Measurements from ENCODE around the gene EGR1. TPM values are rescaled to one million over a fixed set of nuclear protein-coding genes. Genes with fewer than 3 reads are reported as not detected.

Gene EGR1
- total and polyA plus RNA-seq, 4 experiments from 2014 or later, result 1.1 to 1.4 (median 1.1) TPM; not detected in 1

GRCh38 chr5:138488481-138488945 lies 23.2 kb downstream of the EGR1 start:
- Histone ChIP-seq H3K27me3 (ENCODE audit: insufficient read depth, low read length) (peaks cover 8% of the 10 kb centered on the region), H3K9me3 (ENCODE audit: control insufficient read depth in 1 of 2, low read length in 2 of 2) (no peaks in the 10 kb centered on the region), H3K4me1 (ENCODE audit: insufficient read depth, low read length) (peaks cover 24% of the 10 kb centered on the region), H3K27ac (ENCODE audit: low read depth, low read length) (no peak overlapping the region), H3K4me3 (ENCODE audit: low read length in 2 of 2) (no peak overlapping the region), H3K36me3 (ENCODE audit: insufficient read depth, low read length) (no peaks in the 10 kb centered on the region)
- DNase-seq, result no peak
- CTCF ChIA-PET (ENCODE audit: partially characterized antibody), result no interaction called here
- Mint-ChIP-seq H3K27me3 (peaks cover 4 to 9% of the 10 kb centered on the region in 2 donors), H3K27ac (no peak overlapping the region), H3K4me1 (peaks cover 7 to 19% (median 12%) of the 10 kb centered on the region in 4 donors), H3K4me3 (no peak overlapping the region), H3K36me3 (no peaks in the 10 kb centered on the region), H3K9me3 (no peaks in the 10 kb centered on the region)
- intact Hi-C loops (cut with micrococcal nuclease), result no loop called here
- POLR2A ChIA-PET (ENCODE audit: partially characterized antibody), result no interaction called here

GRCh38 chr5:138489683-138490061 lies 24.4 kb downstream of the EGR1 start:
- intact Hi-C loops (cut with micrococcal nuclease), result loop anchor here (10.0 kb wide), 1 partner anchor 135 kb away; the partner anchor contains the start of gene KDM3B
- no peak overlapping the region for H3K4me3 Mint-ChIP-seq
- no peaks in the 10 kb centered on the region for H3K9me3 Mint-ChIP-seq

GRCh38 chr5:138490648-138491283 lies 25.5 kb downstream of the EGR1 start:
- intact Hi-C loops (cut with micrococcal nuclease), result loop anchor here (10.0 kb wide), 1 partner anchor 136 kb away; the partner anchor contains the start of gene KDM3B
- POLR2A ChIA-PET (ENCODE audit: partially characterized antibody), result interaction anchor here (1.5 kb wide), 1 partner anchor 25 kb away, joined by 11 read pairs; the partner anchor contains the start of gene EGR1
- CTCF ChIA-PET (ENCODE audit: partially characterized antibody), result interaction anchor here (1.6 to 2.6 kb wide), 2 partner anchors 9 to 26 kb away, joined by 5 to 13 read pairs; partner anchors contain the start of gene EGR1

More at GRCh38 chr5:138489683-138490061, 24.4 kb downstream of the EGR1 start:
- Histone ChIP-seq H3K36me3 (ENCODE audit: insufficient read depth, low read length) (no peaks in the 10 kb centered on the region), H3K9me3 (ENCODE audit: control insufficient read depth in 1 of 2, low read length in 2 of 2) (no peaks in the 10 kb centered on the region), H3K4me1 (ENCODE audit: insufficient read depth, low read length) (peaks cover 24% of the 10 kb centered on the region), H3K27ac (ENCODE audit: low read depth, low read length) (no peak overlapping the region), H3K4me3 (ENCODE audit: low read length in 2 of 2) (no peak overlapping the region), H3K27me3 (ENCODE audit: insufficient read depth, low read length) (peaks cover 8% of the 10 kb centered on the region)
- H3K27me3 Mint-ChIP-seq, result peaks cover 6 to 11% of the 10 kb centered on the region in 2 donors
- H3K36me3 Mint-ChIP-seq, result no peaks in the 10 kb centered on the region
- DNase-seq, result no peak
- peaks cover 7 to 21% (median 12%) of the 10 kb centered on the region in 4 donors for H3K4me1 Mint-ChIP-seq
- POLR2A ChIA-PET (ENCODE audit: partially characterized antibody), result interaction anchor here (1.5 kb wide), 1 partner anchor 24 kb away, joined by 11 read pairs; the partner anchor contains the start of gene EGR1
- CTCF ChIA-PET (ENCODE audit: partially characterized antibody), result interaction anchor here (1.1 to 2.6 kb wide), 3 partner anchors 10 to 40 kb away, joined by 5 to 13 read pairs (median 6); partner anchors contain the start of gene EGR1
- H3K27ac Mint-ChIP-seq, result peak overlapping the region in 1 of 7 donors; percentile 41

GRCh38 chr5:138491284-138491648 lies 26.0 kb downstream of the EGR1 start:
- no peaks in the 10 kb centered on the region for H3K36me3 Mint-ChIP-seq
- H3K27ac Mint-ChIP-seq, result peak overlapping the region in 1 of 7 donors; percentile 41
- no peak for DNase-seq
- Histone ChIP-seq H3K36me3 (ENCODE audit: insufficient read depth, low read length) (no peaks in the 10 kb centered on the region), H3K27ac (ENCODE audit: low read depth, low read length) (no peak overlapping the region), H3K9me3 (ENCODE audit: control insufficient read depth in 1 of 2, low read length in 2 of 2) (no peaks in the 10 kb centered on the region), H3K4me3 (ENCODE audit: low read length in 2 of 2) (peak overlapping the region in 1 of 2 donors; percentile 60), H3K4me1 (ENCODE audit: insufficient read depth, low read length) (peaks cover 24% of the 10 kb centered on the region), H3K27me3 (ENCODE audit: insufficient read depth, low read length) (peaks cover 8% of the 10 kb centered on the region)
- H3K4me1 Mint-ChIP-seq, result peaks cover 7 to 21% (median 12%) of the 10 kb centered on the region in 4 donors
- POLR2A ChIA-PET (ENCODE audit: partially characterized antibody), result interaction anchor here (1.8 kb wide), 1 partner anchor 52 kb away, joined by 6 read pairs; the partner anchor contains the start of gene ETF1
- intact Hi-C loops (cut with micrococcal nuclease), result loop anchor here (10.0 kb wide), 1 partner anchor 136 kb away; the partner anchor contains the start of gene KDM3B
- peak overlapping the region in 7 of 8 donors; percentile 28 to 69 (median 59) for H3K4me3 Mint-ChIP-seq
- CTCF ChIA-PET (ENCODE audit: partially characterized antibody), result interaction anchor here (2.6 kb wide), 1 partner anchor 26 kb away, joined by 13 read pairs; the partner anchor contains the start of gene EGR1
- H3K27me3 Mint-ChIP-seq, result peaks cover 6 to 16% of the 10 kb centered on the region in 2 donors
- no peaks in the 10 kb centered on the region for H3K9me3 Mint-ChIP-seq

More at GRCh38 chr5:138490648-138491283, 25.5 kb downstream of the EGR1 start:
- no peaks in the 10 kb centered on the region for H3K36me3 Mint-ChIP-seq
- Histone ChIP-seq H3K36me3 (ENCODE audit: insufficient read depth, low read length) (no peaks in the 10 kb centered on the region), H3K27me3 (ENCODE audit: insufficient read depth, low read length) (peaks cover 8% of the 10 kb centered on the region), H3K4me1 (ENCODE audit: insufficient read depth, low read length) (peaks cover 24% of the 10 kb centered on the region), H3K9me3 (ENCODE audit: control insufficient read depth in 1 of 2, low read length in 2 of 2) (no peaks in the 10 kb centered on the region), H3K4me3 (ENCODE audit: low read length in 2 of 2) (no peak overlapping the region), H3K27ac (ENCODE audit: low read depth, low read length) (no peak overlapping the region)
- no peaks in the 10 kb centered on the region for H3K9me3 Mint-ChIP-seq
- H3K4me1 Mint-ChIP-seq, result peaks cover 7 to 21% (median 12%) of the 10 kb centered on the region in 4 donors
- peak overlapping the region in 4 of 7 donors; percentile 24 to 70 (median 54) for H3K27ac Mint-ChIP-seq
- no peak for DNase-seq
- H3K4me3 Mint-ChIP-seq, result peak overlapping the region in 7 of 8 donors; percentile 21 to 69 (median 59)
- peaks cover 6 to 16% of the 10 kb centered on the region in 2 donors for H3K27me3 Mint-ChIP-seq

- Mint-ChIP-seq H3K27me3 (peaks cover 4 to 16% of the 10 kb centered on the region in 2 donors), H3K9me3 (no peaks in the 10 kb centered on the region), H3K4me1 (peaks cover 7 to 21% (median 12%) of the 10 kb centered on the region in 4 donors), H3K4me3 (peak overlapping the region; percentile 84 to 97 (median 92)), H3K27ac (peak overlapping the region in 4 of 7 donors; percentile 71 to 94 (median 79)), H3K36me3 (no peaks in the 10 kb centered on the region)
- Histone ChIP-seq H3K9me3 (ENCODE audit: control insufficient read depth in 1 of 2, low read length in 2 of 2) (no peaks in the 10 kb centered on the region), H3K4me3 (ENCODE audit: low read length in 2 of 2) (peak overlapping the region in 1 of 2 donors; percentile 60), H3K4me1 (ENCODE audit: insufficient read depth, low read length) (peaks cover 24% of the 10 kb centered on the region), H3K27me3 (ENCODE audit: insufficient read depth, low read length) (peaks cover 8% of the 10 kb centered on the region), H3K27ac (ENCODE audit: low read depth, low read length) (peak overlapping the region; percentile 34), H3K36me3 (ENCODE audit: insufficient read depth, low read length) (no peaks in the 10 kb centered on the region)
- peak; percentile 81 to 87 (median 83) for DNase-seq
- intact Hi-C loops (cut with micrococcal nuclease), result loop anchor here (1.0 to 10.0 kb wide), 3 partner anchors 27 to 137 kb away; partner anchors contain the start of genes EGR1, ETF1 and KDM3B
- POLR2A ChIA-PET (ENCODE audit: partially characterized antibody), result interaction anchor here (0.9 to 2.4 kb wide), 5 partner anchors 11 to 154 kb away, joined by 3 to 27 read pairs (median 4); partner anchors contain the start of genes EGR1, ETF1 and FAM53C
- CTCF ChIA-PET (ENCODE audit: partially characterized antibody), result interaction anchor here (0.9 to 14.0 kb wide), 5 partner anchors 11 to 88 kb away, joined by 3 to 507 read pairs (median 13); partner anchors contain the start of gene EGR1
These were observed 26.6 kb downstream of the EGR1 start for GRCh38 chr5:138491669-138492559.

- Histone ChIP-seq H3K27me3 (ENCODE audit: insufficient read depth, low read length) (peaks cover 8% of the 10 kb centered on the region), H3K9me3 (ENCODE audit: control insufficient read depth in 1 of 2, low read length in 2 of 2) (no peaks in the 10 kb centered on the region), H3K4me1 (ENCODE audit: insufficient read depth, low read length) (peaks cover 24% of the 10 kb centered on the region), H3K36me3 (ENCODE audit: insufficient read depth, low read length) (no peaks in the 10 kb centered on the region), H3K4me3 (ENCODE audit: low read length in 2 of 2) (peak overlapping the region in 1 of 2 donors; percentile 60), H3K27ac (ENCODE audit: low read depth, low read length) (peak overlapping the region; percentile 34)
- Mint-ChIP-seq H3K27ac (peak overlapping the region in 5 of 7 donors; percentile 43 to 94 (median 73)), H3K9me3 (no peaks in the 10 kb centered on the region), H3K4me3 (peak overlapping the region; percentile 84 to 97 (median 92)), H3K36me3 (no peaks in the 10 kb centered on the region), H3K4me1 (peaks cover 7 to 21% (median 12%) of the 10 kb centered on the region in 4 donors), H3K27me3 (peaks cover 4 to 16% of the 10 kb centered on the region in 2 donors)
- ChIA-PET CTCF (ENCODE audit: partially characterized antibody) (interaction anchor here (0.9 to 14.0 kb wide), 4 partner anchors 11 to 87 kb away, joined by 3 to 507 read pairs (median 10); partner anchors contain the start of gene EGR1), POLR2A (ENCODE audit: partially characterized antibody) (interaction anchor here (0.9 to 2.4 kb wide), 6 partner anchors 11 to 154 kb away, joined by 3 to 27 read pairs (median 4); partner anchors contain the start of genes EGR1, ETF1 and FAM53C)
- no peak for DNase-seq
- intact Hi-C loops (cut with micrococcal nuclease), result loop anchor here (1.0 to 10.0 kb wide), 3 partner anchors 27 to 138 kb away; partner anchors contain the start of genes EGR1, ETF1 and KDM3B
These were observed 27.3 kb downstream of the EGR1 start for GRCh38 chr5:138492560-138493045.
